GM23338 (cell line): ENCODE measurements around the gene DPYSL5. TPM values are rescaled to one million over a fixed set of nuclear protein-coding genes. Genes with fewer than 3 reads are reported as not detected.

Experiments
- ATAC-seq: fragments of 200-7000 bp; cut with Tn5 transposase; 3 replicates; pipeline ENCODE4 v1.9.1; 2020
- DNase-seq: peaks from one replicate; pipeline ENCODE4 v3.0.0-alpha.2; 2015; ENCODE audit warnings: low spot score
- H2AFZ ChIP-seq: fragments of 200-600 bp; sonication (generic); 2 replicates; pipeline ENCODE4 v1.8.0; 2016; ENCODE audit warnings: antibody characterized with exemption, mild to moderate bottlenecking, moderate library complexity
- H3F3A ChIP-seq: fragments of 200-600 bp; sonication (generic); replicated peaks from 2 replicates; pipeline ENCODE4 v1.8.0; 2017; ENCODE audit warnings: antibody characterized with exemption, mixed run types, low read depth
- H3K27ac ChIP-seq: fragments of 200-600 bp; sonication (generic); 2 replicates; pipeline ENCODE4 v1.6.1; 2016; ENCODE audit warnings: low read depth
- H3K27me3 ChIP-seq: fragments of 200-600 bp; sonication (generic); 2 replicates; pipeline ENCODE4 v1.8.0; 2016; ENCODE audit warnings: mild to moderate bottlenecking, mixed run types, moderate library complexity; ENCODE audit not compliant: insufficient read depth
- H3K36me3 ChIP-seq: fragments of 200-600 bp; sonication (generic); 2 replicates; pipeline ENCODE4 v1.8.0; 2016; ENCODE audit warnings: mild to moderate bottlenecking; ENCODE audit not compliant: insufficient read depth
- H3K4me1 ChIP-seq: fragments of 200-600 bp; sonication (generic); 2 replicates; pipeline ENCODE4 v1.8.0; 2016; ENCODE audit warnings: mild to moderate bottlenecking, moderate library complexity; ENCODE audit not compliant: insufficient read depth
- H3K4me2 ChIP-seq: fragments of 200-600 bp; sonication (generic); 2 replicates; pipeline ENCODE4 v1.7.1; 2017; ENCODE audit warnings: mixed run types
- H3K4me3 ChIP-seq: fragments of 200-600 bp; sonication (generic); 2 replicates; pipeline ENCODE4 v1.6.1; 2016; ENCODE audit warnings: mixed run types
- H3K79me2 ChIP-seq: fragments of 200-600 bp; sonication (generic); replicated peaks from 2 replicates; pipeline ENCODE4 v1.8.0; 2017; ENCODE audit warnings: mild to moderate bottlenecking; ENCODE audit not compliant: insufficient read depth
- H3K9me2 ChIP-seq: fragments of 200-600 bp; sonication (generic); 2 replicates; pipeline ENCODE4 v1.8.0; 2017; ENCODE audit not compliant: insufficient read depth
- H4K20me1 ChIP-seq: fragments of 200-600 bp; sonication (generic); replicated peaks from 2 replicates; pipeline ENCODE4 v1.8.0; 2017; ENCODE audit warnings: mild to moderate bottlenecking; ENCODE audit not compliant: insufficient read depth
- H3K27ac Mint-ChIP-seq: 2 replicates; pipeline ENCODE4 v1.8.0; 2020; ENCODE audit warnings: inconsistent platforms, mild to moderate bottlenecking, moderate library complexity, mixed read lengths
- H3K27me3 Mint-ChIP-seq: 3 replicates; pipeline ENCODE4 v1.8.0; 2022; ENCODE audit warnings: low read depth, mild to moderate bottlenecking, moderate library complexity, mixed read lengths, inconsistent platforms; ENCODE audit not compliant: insufficient read depth, poor library complexity
- H3K36me3 Mint-ChIP-seq: 3 replicates; pipeline ENCODE4 v1.8.0; 2021; ENCODE audit warnings: low read depth, mild to moderate bottlenecking, inconsistent platforms, moderate library complexity, mixed read lengths
- H3K4me1 Mint-ChIP-seq: 3 replicates; pipeline ENCODE4 v1.8.0; 2020; ENCODE audit warnings: mild to moderate bottlenecking, inconsistent platforms, mixed read lengths
- H3K4me3 Mint-ChIP-seq: 3 replicates; pipeline ENCODE4 v1.8.0; 2021; ENCODE audit warnings: moderate library complexity, mild to moderate bottlenecking, inconsistent platforms, mixed read lengths
- H3K9me3 Mint-ChIP-seq: 3 replicates; pipeline ENCODE4 v1.8.0; 2020; ENCODE audit warnings: moderate library complexity, mild to moderate bottlenecking, inconsistent platforms, mixed read lengths
- CREB1 ChIP-seq: fragments of 250-450 bp; sonication (Bioruptor Pico); IDR thresholded peaks from 2 replicates; pipeline ENCODE4 v1.5.0; 2020; ENCODE audit warnings: low read depth, mild to moderate bottlenecking, moderate library complexity
- EZH2 ChIP-seq: fragments of 200-600 bp; sonication (generic); IDR thresholded peaks from one replicate; pipeline ENCODE4 v1.8.0; 2017; ENCODE audit warnings: antibody characterized with exemption, mild to moderate bottlenecking, low read depth; ENCODE audit not compliant: unreplicated experiment
- EZH2phosphoT487 ChIP-seq: fragments of 200-600 bp; sonication (generic); IDR thresholded peaks from one replicate; pipeline ENCODE4 v1.8.1; 2018; ENCODE audit warnings: antibody characterized with exemption; ENCODE audit not compliant: unreplicated experiment
- JUNB ChIP-seq: IDR thresholded peaks from one replicate; pipeline ENCODE4 v1.6.1; 2016; ENCODE audit warnings: antibody characterized with exemption; ENCODE audit not compliant: unreplicated experiment
- NANOG ChIP-seq: IDR thresholded peaks from 2 replicates; pipeline ENCODE4 v1.6.1; 2016; ENCODE audit warnings: antibody characterized with exemption, borderline replicate concordance
- POLR2AphosphoS5 ChIP-seq: IDR thresholded peaks from 2 replicates; pipeline ENCODE4 v1.6.1; 2016; ENCODE audit warnings: antibody characterized with exemption, low read depth
- STAT1 ChIP-seq: IDR thresholded peaks from one replicate; pipeline ENCODE4 v1.6.1; 2016; ENCODE audit warnings: antibody characterized with exemption; ENCODE audit not compliant: unreplicated experiment
- ZNF114 ChIP-seq: fragments of 250-450 bp; sonication (Bioruptor Pico); IDR thresholded peaks from 2 replicates; pipeline ENCODE4 v1.5.0; 2020; ENCODE audit warnings: mild to moderate bottlenecking, moderate library complexity
- ZNF331 ChIP-seq: fragments of 250-450 bp; sonication (Bioruptor Pico); IDR thresholded peaks from 2 replicates; pipeline ENCODE4 v1.5.0; 2020; ENCODE audit warnings: low read depth, mild to moderate bottlenecking, moderate library complexity
- polyA plus RNA-seq: library from polyadenylated mRNA; unstranded; fragments of >200 nt; fragmentation: Nextera tagmentation; extraction: Ambion mirVana; gene quantifications from 2 replicates; pipeline ENCODE4 v1.2.1, GENCODE V29; 2016
- total RNA-seq: library from RNA; depleted of rRNA; stranded (reverse); fragments of >200 nt; shearing (Covaris generic); gene quantifications from 2 replicates; pipeline ENCODE4 v1.2.3, GENCODE V29; 2014
- TF ChIP-seq, protein P1 (sequence below): IDR thresholded peaks from one replicate; pipeline ENCODE4 v1.6.1; 2018; ENCODE audit warnings: antibody characterized with exemption; ENCODE audit not compliant: unreplicated experiment
- TF ChIP-seq, protein P2 (sequence below): IDR thresholded peaks from 2 replicates; pipeline ENCODE4 v1.6.1; 2016; ENCODE audit warnings: antibody characterized with exemption
- TF ChIP-seq, protein P3 (sequence below), 2 experiments: fragments of 200-600 bp in 1 of 2; sonication (generic) in 1 of 2; conservative IDR thresholded peaks; 2 replicates each; pipeline versions ENCODE4 v1.5.1 to v1.6.1; 2016 to 2017; ENCODE audit warnings: antibody characterized with exemption in 2 of 2, low read depth in 2 of 2, mild to moderate bottlenecking in 2 of 2, moderate library complexity in 1 of 2
- TF ChIP-seq, protein P4 (sequence below): fragments of 250-450 bp; sonication (Bioruptor Pico); IDR thresholded peaks from 2 replicates; pipeline ENCODE4 v1.5.0; 2020; ENCODE audit warnings: mild to moderate bottlenecking, moderate library complexity

Gene DPYSL5
- total and polyA plus RNA-seq, 2 experiments from 2014 or later, result 3.1 to 8.1 TPM

DNA sequence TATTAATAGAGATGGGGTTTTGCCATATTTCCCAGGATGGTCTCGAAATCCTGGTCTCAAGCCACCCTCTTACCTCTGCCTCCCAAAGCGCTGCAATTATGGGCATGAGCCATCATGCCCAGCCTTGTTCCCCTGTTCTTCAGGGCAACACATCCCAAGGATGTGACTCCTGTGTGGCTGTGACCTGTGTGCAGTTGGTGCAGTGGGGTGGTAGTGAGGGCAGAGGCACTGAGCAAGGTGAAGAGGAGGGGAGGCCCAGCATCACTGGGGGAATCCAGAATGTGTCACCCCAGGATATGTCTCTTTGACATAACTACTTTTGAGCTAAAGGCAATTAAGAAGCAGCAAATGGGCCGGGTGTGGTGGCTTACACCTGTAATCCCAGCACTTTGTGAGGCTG is 38.7 kb upstream of the DPYSL5 start:
- DNase-seq (no peak), ATAC-seq (no peak)
- no peaks in the 10 kb centered on the region for H3K4me1 ChIP-seq
- H3K79me2 ChIP-seq, result no peaks in the 10 kb centered on the region
- Mint-ChIP-seq H3K36me3 (no peaks in the 10 kb centered on the region), H3K9me3 (no peaks in the 10 kb centered on the region), H3K4me3 (no peak overlapping the region), H3K27ac (no peak overlapping the region), H3K4me1 (no peaks in the 10 kb centered on the region), H3K27me3 (peaks cover 12% of the 10 kb centered on the region)
- H3K36me3 ChIP-seq, result no peaks in the 10 kb centered on the region
- H3K4me2 ChIP-seq, result no peak overlapping the region
- no peaks in the 10 kb centered on the region for H3F3A ChIP-seq
- H3K4me3 ChIP-seq, result no peak overlapping the region
- TF ChIP-seq, protein P1, sequence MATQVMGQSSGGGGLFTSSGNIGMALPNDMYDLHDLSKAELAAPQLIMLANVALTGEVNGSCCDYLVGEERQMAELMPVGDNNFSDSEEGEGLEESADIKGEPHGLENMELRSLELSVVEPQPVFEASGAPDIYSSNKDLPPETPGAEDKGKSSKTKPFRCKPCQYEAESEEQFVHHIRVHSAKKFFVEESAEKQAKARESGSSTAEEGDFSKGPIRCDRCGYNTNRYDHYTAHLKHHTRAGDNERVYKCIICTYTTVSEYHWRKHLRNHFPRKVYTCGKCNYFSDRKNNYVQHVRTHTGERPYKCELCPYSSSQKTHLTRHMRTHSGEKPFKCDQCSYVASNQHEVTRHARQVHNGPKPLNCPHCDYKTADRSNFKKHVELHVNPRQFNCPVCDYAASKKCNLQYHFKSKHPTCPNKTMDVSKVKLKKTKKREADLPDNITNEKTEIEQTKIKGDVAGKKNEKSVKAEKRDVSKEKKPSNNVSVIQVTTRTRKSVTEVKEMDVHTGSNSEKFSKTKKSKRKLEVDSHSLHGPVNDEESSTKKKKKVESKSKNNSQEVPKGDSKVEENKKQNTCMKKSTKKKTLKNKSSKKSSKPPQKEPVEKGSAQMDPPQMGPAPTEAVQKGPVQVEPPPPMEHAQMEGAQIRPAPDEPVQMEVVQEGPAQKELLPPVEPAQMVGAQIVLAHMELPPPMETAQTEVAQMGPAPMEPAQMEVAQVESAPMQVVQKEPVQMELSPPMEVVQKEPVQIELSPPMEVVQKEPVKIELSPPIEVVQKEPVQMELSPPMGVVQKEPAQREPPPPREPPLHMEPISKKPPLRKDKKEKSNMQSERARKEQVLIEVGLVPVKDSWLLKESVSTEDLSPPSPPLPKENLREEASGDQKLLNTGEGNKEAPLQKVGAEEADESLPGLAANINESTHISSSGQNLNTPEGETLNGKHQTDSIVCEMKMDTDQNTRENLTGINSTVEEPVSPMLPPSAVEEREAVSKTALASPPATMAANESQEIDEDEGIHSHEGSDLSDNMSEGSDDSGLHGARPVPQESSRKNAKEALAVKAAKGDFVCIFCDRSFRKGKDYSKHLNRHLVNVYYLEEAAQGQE, result no peak
- TF ChIP-seq CREB1 (CRISPR knock-in tag) (no peak), JUNB (no peak), EZH2 (no peak), ZNF114 (CRISPR knock-in tag) (no peak), NANOG (no peak), EZH2phosphoT487 (no peak), ZNF331 (CRISPR knock-in tag) (no peak), POLR2AphosphoS5 (no peak), STAT1 (no peak)
- TF ChIP-seq, protein P2, sequence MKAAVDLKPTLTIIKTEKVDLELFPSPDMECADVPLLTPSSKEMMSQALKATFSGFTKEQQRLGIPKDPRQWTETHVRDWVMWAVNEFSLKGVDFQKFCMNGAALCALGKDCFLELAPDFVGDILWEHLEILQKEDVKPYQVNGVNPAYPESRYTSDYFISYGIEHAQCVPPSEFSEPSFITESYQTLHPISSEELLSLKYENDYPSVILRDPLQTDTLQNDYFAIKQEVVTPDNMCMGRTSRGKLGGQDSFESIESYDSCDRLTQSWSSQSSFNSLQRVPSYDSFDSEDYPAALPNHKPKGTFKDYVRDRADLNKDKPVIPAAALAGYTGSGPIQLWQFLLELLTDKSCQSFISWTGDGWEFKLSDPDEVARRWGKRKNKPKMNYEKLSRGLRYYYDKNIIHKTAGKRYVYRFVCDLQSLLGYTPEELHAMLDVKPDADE, result no peak
- TF ChIP-seq, protein P3, sequence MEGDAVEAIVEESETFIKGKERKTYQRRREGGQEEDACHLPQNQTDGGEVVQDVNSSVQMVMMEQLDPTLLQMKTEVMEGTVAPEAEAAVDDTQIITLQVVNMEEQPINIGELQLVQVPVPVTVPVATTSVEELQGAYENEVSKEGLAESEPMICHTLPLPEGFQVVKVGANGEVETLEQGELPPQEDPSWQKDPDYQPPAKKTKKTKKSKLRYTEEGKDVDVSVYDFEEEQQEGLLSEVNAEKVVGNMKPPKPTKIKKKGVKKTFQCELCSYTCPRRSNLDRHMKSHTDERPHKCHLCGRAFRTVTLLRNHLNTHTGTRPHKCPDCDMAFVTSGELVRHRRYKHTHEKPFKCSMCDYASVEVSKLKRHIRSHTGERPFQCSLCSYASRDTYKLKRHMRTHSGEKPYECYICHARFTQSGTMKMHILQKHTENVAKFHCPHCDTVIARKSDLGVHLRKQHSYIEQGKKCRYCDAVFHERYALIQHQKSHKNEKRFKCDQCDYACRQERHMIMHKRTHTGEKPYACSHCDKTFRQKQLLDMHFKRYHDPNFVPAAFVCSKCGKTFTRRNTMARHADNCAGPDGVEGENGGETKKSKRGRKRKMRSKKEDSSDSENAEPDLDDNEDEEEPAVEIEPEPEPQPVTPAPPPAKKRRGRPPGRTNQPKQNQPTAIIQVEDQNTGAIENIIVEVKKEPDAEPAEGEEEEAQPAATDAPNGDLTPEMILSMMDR (conservative IDR thresholded peaks at IDR 0.05; ENCODE audit: low read depth in 2 of 2), result no peak
- TF ChIP-seq, protein P4, sequence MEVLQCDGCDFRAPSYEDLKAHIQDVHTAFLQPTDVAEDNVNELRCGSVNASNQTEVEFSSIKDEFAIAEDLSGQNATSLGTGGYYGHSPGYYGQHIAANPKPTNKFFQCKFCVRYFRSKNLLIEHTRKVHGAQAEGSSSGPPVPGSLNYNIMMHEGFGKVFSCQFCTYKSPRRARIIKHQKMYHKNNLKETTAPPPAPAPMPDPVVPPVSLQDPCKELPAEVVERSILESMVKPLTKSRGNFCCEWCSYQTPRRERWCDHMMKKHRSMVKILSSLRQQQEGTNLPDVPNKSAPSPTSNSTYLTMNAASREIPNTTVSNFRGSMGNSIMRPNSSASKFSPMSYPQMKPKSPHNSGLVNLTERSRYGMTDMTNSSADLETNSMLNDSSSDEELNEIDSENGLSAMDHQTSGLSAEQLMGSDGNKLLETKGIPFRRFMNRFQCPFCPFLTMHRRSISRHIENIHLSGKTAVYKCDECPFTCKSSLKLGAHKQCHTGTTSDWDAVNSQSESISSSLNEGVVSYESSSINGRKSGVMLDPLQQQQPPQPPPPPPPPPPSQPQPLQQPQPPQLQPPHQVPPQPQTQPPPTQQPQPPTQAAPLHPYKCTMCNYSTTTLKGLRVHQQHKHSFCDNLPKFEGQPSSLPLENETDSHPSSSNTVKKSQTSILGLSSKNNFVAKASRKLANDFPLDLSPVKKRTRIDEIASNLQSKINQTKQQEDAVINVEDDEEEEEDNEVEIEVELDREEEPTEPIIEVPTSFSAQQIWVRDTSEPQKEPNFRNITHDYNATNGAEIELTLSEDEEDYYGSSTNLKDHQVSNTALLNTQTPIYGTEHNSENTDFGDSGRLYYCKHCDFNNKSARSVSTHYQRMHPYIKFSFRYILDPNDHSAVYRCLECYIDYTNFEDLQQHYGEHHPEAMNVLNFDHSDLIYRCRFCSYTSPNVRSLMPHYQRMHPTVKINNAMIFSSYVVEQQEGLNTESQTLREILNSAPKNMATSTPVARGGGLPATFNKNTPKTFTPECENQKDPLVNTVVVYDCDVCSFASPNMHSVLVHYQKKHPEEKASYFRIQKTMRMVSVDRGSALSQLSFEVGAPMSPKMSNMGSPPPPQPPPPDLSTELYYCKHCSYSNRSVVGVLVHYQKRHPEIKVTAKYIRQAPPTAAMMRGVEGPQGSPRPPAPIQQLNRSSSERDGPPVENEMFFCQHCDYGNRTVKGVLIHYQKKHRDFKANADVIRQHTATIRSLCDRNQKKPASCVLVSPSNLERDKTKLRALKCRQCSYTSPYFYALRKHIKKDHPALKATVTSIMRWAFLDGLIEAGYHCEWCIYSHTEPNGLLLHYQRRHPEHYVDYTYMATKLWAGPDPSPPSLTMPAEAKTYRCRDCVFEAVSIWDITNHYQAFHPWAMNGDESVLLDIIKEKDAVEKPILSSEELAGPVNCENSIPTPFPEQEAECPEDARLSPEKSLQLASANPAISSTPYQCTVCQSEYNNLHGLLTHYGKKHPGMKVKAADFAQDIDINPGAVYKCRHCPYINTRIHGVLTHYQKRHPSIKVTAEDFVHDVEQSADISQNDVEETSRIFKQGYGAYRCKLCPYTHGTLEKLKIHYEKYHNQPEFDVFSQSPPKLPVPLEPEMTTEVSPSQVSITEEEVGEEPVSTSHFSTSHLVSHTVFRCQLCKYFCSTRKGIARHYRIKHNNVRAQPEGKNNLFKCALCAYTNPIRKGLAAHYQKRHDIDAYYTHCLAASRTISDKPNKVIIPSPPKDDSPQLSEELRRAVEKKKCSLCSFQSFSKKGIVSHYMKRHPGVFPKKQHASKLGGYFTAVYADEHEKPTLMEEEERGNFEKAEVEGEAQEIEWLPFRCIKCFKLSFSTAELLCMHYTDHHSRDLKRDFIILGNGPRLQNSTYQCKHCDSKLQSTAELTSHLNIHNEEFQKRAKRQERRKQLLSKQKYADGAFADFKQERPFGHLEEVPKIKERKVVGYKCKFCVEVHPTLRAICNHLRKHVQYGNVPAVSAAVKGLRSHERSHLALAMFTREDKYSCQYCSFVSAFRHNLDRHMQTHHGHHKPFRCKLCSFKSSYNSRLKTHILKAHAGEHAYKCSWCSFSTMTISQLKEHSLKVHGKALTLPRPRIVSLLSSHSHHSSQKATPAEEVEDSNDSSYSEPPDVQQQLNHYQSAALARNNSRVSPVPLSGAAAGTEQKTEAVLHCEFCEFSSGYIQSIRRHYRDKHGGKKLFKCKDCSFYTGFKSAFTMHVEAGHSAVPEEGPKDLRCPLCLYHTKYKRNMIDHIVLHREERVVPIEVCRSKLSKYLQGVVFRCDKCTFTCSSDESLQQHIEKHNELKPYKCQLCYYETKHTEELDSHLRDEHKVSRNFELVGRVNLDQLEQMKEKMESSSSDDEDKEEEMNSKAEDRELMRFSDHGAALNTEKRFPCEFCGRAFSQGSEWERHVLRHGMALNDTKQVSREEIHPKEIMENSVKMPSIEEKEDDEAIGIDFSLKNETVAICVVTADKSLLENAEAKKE, result no peak
- H3K27ac ChIP-seq, result no peak overlapping the region
- no peaks in the 10 kb centered on the region for H3K27me3 ChIP-seq
- H4K20me1 ChIP-seq, result no peaks in the 10 kb centered on the region
- H2AFZ ChIP-seq, result no peak overlapping the region
- peaks cover 3% of the 10 kb centered on the region; the same call in 1 of the 2 replicates for H3K9me2 ChIP-seq
